Measurements from ENCODE around the gene FKBP8.

- TF ChIP-seq EZH2 (IDR thresholded peaks at IDR 0.05; ENCODE audit: low read depth), result no peak
- TF ChIP-seq CTCF (conservative IDR thresholded peaks at IDR 0.05), result peak; percentile 24; the same call in 1 of the 2 replicates
Measured at GRCh38 chr19:18514800-18515682, 28.3 kb downstream of the FKBP8 start.
